LNCaP clone FGC (cell line): ENCODE results near the gene IQSEC1.

Experiments
- DNase-seq: peaks from one replicate; pipeline ENCODE4 v3.0.0-alpha.2; 2011; ENCODE audit warnings: low read depth
- H3K4me3 ChIP-seq: 2 replicates; pipeline ENCODE4 v1.5.1; 2011; ENCODE audit warnings: mild to moderate bottlenecking, low read depth, low read length, control low read depth
- TF ChIP-seq, protein P1 (sequence below): IDR thresholded peaks from 2 replicates; pipeline ENCODE4 v1.5.1; 2012; ENCODE audit warnings: mild to moderate bottlenecking; ENCODE audit not compliant: control insufficient read depth, insufficient read depth; ENCODE audit errors: extremely low read depth

The IQSEC1 gene

DNA sequence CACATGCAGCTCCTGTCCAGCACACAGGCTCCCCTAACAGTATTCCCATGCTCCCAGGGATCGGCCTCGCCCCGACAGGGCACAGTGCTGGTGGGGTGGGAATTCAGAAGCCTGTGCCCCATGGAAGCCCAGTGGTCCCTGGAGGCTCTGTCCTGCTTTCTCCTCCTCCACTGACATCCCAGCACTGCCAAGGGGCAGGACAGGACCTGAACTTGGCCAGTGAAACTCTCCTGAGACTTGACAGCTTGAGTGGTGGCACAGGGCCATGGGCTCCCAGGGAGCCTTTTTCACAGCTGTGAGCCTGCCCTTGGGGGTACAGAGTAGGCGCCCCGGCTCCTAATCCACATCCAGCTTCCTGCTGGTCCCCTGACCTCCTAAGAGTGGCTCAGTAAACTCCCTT lies 38.4 kb downstream of the IQSEC1 start:
- H3K4me3 ChIP-seq: no peak overlapping the region
- DNase-seq: no peak
- TF ChIP-seq, protein P1, sequence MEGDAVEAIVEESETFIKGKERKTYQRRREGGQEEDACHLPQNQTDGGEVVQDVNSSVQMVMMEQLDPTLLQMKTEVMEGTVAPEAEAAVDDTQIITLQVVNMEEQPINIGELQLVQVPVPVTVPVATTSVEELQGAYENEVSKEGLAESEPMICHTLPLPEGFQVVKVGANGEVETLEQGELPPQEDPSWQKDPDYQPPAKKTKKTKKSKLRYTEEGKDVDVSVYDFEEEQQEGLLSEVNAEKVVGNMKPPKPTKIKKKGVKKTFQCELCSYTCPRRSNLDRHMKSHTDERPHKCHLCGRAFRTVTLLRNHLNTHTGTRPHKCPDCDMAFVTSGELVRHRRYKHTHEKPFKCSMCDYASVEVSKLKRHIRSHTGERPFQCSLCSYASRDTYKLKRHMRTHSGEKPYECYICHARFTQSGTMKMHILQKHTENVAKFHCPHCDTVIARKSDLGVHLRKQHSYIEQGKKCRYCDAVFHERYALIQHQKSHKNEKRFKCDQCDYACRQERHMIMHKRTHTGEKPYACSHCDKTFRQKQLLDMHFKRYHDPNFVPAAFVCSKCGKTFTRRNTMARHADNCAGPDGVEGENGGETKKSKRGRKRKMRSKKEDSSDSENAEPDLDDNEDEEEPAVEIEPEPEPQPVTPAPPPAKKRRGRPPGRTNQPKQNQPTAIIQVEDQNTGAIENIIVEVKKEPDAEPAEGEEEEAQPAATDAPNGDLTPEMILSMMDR: no peak

DNA sequence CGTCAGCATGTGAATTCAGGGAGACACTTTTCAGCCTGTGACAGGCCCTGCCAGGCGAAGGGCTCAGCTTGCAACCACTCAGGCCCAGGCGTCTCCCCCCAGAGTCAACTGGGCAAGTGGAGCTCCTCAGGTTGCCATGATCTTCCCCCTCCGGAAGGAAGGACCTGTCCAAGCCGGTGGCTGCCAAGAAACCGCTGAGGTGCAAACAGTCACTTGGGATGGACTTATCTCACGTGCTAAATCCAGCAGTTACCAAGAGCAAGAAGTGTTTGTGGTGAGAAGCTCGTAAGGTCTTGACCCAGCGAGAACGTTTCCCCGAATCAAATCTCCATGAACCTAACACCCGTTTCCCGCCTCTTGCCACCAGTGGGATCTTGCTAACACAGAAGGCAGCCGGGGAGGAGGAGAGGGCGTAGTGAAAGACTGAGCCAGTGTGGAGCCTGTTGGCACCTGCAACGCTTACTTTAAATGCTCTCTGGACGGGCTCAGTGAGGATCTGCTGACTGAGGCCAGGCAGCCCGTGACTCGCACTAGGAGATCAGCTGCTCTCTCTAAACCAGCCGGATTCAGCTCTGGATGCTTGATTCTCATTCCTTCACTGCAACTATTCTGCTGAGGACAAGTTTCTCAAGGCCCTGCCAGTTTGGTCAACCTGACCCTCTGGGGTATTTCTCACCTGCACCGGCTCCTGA lies 39.0 kb downstream of the IQSEC1 start:
- TF ChIP-seq, protein P1: no peak
- H3K4me3 ChIP-seq: no peak overlapping the region
- DNase-seq: no peak

DNA sequence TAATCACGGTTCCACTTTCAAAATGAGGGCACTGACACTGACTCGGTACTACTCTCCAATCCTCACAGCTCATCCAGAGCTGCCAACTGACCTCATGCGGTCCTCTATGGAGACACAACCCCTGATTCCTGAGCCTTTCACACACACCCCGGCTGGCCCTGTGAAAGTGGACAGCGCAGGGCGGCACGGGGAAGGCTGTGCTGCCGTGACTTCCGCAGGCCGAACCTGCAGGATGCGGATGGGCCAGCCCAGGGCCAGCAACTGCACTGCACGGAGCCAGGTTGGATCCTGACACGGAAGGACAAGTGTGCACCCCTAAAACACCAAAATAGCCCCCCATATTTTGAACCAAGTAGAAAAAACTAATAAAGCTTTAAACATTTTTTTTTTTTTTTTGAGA lies 41.0 kb downstream of the IQSEC1 start:
- H3K4me3 ChIP-seq: no peak overlapping the region
- no peak for DNase-seq
- TF ChIP-seq, protein P1: no peak

DNA sequence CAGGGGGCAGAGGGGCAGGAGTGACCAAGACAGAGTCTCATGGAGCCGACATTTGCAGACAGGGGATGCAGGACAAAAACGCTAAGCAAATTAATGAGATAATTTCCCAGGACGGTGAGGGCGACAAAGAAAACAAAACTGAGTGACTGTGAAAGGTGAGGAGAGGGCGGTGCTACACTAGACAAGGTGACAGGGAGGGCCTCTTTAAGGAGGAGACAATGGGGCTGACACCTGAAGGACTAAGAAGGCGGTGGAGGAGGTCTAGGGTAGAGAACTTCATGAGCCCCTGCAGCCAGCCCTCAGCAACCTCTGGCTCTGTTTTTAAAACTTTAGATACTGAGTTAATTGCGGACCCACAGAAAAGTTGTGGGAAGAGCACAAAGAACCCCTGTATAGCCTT lies 41.6 kb downstream of the IQSEC1 start:
- TF ChIP-seq, protein P1: no peak
- no peak overlapping the region for H3K4me3 ChIP-seq
- DNase-seq: no peak

DNA sequence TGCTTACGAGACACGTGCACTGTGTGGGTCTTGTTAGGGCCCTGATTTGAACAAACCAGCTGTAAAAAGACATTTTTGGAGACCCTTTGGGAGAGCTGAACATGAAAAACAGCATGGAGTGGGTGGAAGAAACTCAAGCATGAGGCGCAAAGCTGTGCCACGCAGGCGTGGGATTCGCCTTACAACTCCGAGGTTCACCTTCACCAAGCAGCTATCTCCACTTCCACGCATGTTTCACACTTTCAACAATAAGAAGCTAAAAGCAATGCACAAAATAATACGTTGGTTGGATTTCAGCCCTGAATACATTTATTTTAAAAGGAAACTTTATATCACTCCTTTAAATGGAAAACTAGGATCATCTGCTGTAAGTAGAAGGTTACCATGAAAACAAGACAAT lies 42.5 kb downstream of the IQSEC1 start:
- H3K4me3 ChIP-seq: no peak overlapping the region
- TF ChIP-seq, protein P1: no peak
- DNase-seq: no peak

DNA sequence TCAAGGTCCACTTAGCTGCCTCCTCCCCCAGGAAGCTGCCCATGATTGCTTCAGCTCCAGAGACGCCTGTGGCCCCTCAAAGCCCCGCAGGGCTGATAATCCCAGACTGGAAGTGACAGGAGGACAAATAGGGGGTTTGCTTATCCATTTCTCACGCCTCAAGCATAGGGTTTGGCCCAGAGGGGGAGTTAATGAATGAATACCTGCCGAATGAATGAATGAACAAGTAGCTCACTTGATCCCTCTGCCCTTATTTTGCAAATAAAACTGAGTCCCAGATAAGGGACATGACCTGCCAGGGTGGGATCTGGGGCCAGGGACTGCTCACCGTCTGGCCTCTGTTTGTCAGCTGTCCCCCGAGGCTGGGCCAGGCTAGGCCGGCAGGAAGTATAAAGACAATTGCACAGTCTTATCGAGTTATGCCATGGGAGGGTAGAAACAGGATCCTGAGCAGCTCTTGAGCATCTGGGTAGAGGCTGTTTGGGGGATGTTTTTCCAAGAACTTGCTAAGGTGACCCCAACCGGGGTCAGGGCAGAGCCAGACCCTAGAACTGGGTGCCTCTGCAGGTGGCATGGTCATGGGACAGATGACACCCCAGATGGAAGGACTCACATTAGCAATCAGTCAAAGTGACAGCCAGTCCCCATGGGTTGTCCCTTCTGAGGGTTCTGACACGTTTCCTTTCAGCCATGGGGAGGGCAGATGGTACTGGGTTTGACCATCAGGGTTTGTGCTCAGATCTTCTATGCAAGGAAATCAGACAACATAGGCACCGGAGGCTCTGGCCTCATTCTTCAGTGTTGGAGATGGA lies 45.0 kb downstream of the IQSEC1 start:
- TF ChIP-seq, protein P1: no peak
- DNase-seq: no peak
- no peak overlapping the region for H3K4me3 ChIP-seq
